PC-3 (cell line): ENCODE measurements around the gene GLOD5. TPM values are rescaled to one million over a fixed set of nuclear protein-coding genes. Genes with fewer than 3 reads are reported as not detected.
A peak's percentile ranks its signal among the peaks of the same experiment; 100 is the strongest.

Experiments used
- ATAC-seq: fragments of 200-7000 bp; cut with Tn5 transposase; 2 replicates; pipeline ENCODE4 v1.9.1; 2020; ENCODE audit warnings: mild to moderate bottlenecking, moderate library complexity
- BruUV-seq: library from RNA; stranded (reverse); fragments of 400-500 nt; replicated peaks from 2 replicates; lab custom pipeline; 2021; lab: Mats Ljungman, UMichigan
- CTCF ChIA-PET: fragments of 300-600 bp; sonication (Branson Sonifier 250); formaldehyde crosslinking; loops from one replicate; lab custom pipeline; 2022; ENCODE audit warnings: antibody characterized with exemption; lab: Charles Lee
- POLR2A ChIA-PET: fragments of 300-600 bp; sonication (Branson Sonifier 250); formaldehyde crosslinking; loops from one replicate; lab custom pipeline; 2022; ENCODE audit warnings: antibody characterized with exemption; ENCODE audit not compliant: unreplicated experiment; lab: Charles Lee
- DNase-seq: peaks from one replicate; pipeline ENCODE4 v3.0.0-alpha.2; 2015
- H2AFZ ChIP-seq: fragments of 300-600 bp; sonication (generic); 2 replicates; pipeline ENCODE4 v1.6.0; 2016; ENCODE audit warnings: antibody characterized with exemption, low read length
- H3F3A ChIP-seq: fragments of 300-600 bp; sonication (generic); one replicate; pipeline ENCODE4 v1.6.0; 2017; ENCODE audit warnings: antibody characterized with exemption, low read length, control low read depth, mild to moderate bottlenecking; ENCODE audit not compliant: unreplicated experiment
- H3K27ac ChIP-seq: fragments of 300-600 bp; sonication (generic); 2 replicates; pipeline ENCODE4 v1.5.1; 2016; ENCODE audit warnings: mild to moderate bottlenecking, low read length
- H3K27me3 ChIP-seq: fragments of 300-600 bp; sonication (generic); 2 replicates; pipeline ENCODE4 v1.6.1; 2016; ENCODE audit warnings: low read length, mixed read lengths
- H3K36me3 ChIP-seq: fragments of 300-600 bp; sonication (generic); 2 replicates; pipeline ENCODE4 v1.6.1; 2016; ENCODE audit warnings: low read depth, mixed run types, low read length, mixed read lengths
- H3K4me1 ChIP-seq: fragments of 300-600 bp; sonication (generic); 2 replicates; pipeline ENCODE4 v1.5.1; 2016; ENCODE audit warnings: low read length; ENCODE audit not compliant: insufficient read depth
- H3K4me2 ChIP-seq: fragments of 300-600 bp; sonication (generic); 2 replicates; pipeline ENCODE4 v1.6.0; 2016; ENCODE audit warnings: low read length
- H3K4me3 ChIP-seq: fragments of 300-600 bp; sonication (generic); 2 replicates; pipeline ENCODE4 v1.5.1; 2016; ENCODE audit warnings: mild to moderate bottlenecking, low read length, mixed read lengths
- H3K79me2 ChIP-seq: fragments of 300-600 bp; sonication (generic); 2 replicates; pipeline ENCODE4 v1.6.1; 2017; ENCODE audit warnings: low read length, mixed read lengths
- H3K9ac ChIP-seq: fragments of 300-600 bp; sonication (generic); 2 replicates; pipeline ENCODE4 v1.6.0; 2016; ENCODE audit warnings: mild to moderate bottlenecking, low read length
- H3K9me2 ChIP-seq: fragments of 300-600 bp; sonication (generic); replicated peaks from 2 replicates; pipeline ENCODE4 v1.6.1; 2016; ENCODE audit warnings: mixed run types, low read length, mixed read lengths
- H3K9me3 ChIP-seq: fragments of 300-600 bp; sonication (generic); 2 replicates; pipeline ENCODE4 v1.6.1; 2016; ENCODE audit warnings: low read length, mixed read lengths
- H4K20me1 ChIP-seq: fragments of 300-600 bp; sonication (generic); 2 replicates; pipeline ENCODE4 v1.6.1; 2016; ENCODE audit warnings: low read length, mixed read lengths
- EZH2 ChIP-seq: fragments of 300-600 bp; sonication (generic); IDR thresholded peaks from one replicate; pipeline ENCODE4 v1.6.1; 2017; ENCODE audit warnings: antibody characterized with exemption, mild to moderate bottlenecking, low read length; ENCODE audit not compliant: unreplicated experiment
- EZH2phosphoT487 ChIP-seq: fragments of 300-600 bp; sonication (generic); IDR thresholded peaks from 2 replicates; pipeline ENCODE4 v1.6.1; 2018; ENCODE audit warnings: mild to moderate bottlenecking, antibody characterized with exemption, low read length, borderline replicate concordance
- intact Hi-C: fragments of 100-400 bp; cut with micrococcal nuclease; formaldehyde crosslinking; loops from 2 replicates; pipeline ENCODE4 v1.9.0; 2023
- total RNA-seq: library from RNA; depleted of rRNA; stranded (reverse); fragments of >200 nt; gene quantifications from 2 replicates; pipeline ENCODE4 v1.2.3, GENCODE V29; 2014
- TF ChIP-seq, protein P1 (sequence below): fragments of 300-600 bp; sonication (generic); conservative IDR thresholded peaks from 2 replicates; pipeline ENCODE4 v1.5.1; 2017; ENCODE audit warnings: antibody characterized with exemption, low read depth, mild to moderate bottlenecking, low read length

GLOD5 gene
- total RNA-seq, 1 experiment from 2014 or later = not detected

DNA sequence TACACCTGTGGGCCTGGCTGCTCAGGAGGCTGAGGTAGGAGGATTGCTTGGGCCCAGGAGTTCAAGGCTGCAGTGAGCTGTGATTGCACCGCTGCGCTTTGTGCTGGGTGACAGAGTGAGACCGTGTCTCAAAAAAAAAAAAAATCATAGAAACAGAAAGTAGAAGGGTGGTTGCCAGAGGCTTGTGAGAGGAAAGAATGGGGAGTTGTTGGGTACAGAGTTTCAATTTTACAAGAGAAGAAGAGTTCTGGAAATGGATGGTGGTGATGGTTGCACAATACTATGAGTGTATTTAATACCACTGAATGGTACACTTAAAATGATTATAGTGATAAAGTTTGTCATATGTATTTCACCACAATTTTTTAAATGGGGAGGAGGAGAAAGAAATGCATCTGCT is 10.2 kb upstream of the GLOD5 start:
- BruUV-seq = no TSS peak
- CTCF ChIA-PET = no interaction called here
- no peak overlapping the region for H2AFZ ChIP-seq

DNA sequence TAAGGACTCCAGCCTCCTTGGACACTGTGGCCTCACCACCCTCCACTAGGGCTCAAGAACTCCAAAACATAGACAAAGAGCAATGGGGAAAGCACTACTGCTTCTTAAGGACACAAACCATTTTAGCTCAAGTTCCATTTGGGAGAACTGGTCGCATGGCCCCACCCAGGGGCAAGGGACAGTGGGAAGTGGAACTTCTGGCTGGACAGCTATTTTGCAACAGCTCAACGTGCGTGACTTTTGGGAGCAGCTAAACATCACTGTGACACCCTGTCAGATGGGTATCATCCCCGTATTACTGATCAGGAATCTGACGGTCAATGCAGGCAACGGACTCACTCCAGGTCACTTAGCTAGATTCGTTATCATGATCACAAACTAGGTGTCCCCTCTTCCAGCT is 9.0 kb upstream of the GLOD5 start:
- no peak overlapping the region for H3K4me3 ChIP-seq
- H3K4me2 ChIP-seq = no peak overlapping the region
- no peaks in the 10 kb centered on the region for H4K20me1 ChIP-seq
- no peak for TF ChIP-seq EZH2phosphoT487
- TF ChIP-seq EZH2 = no peak
- TF ChIP-seq, protein P1, sequence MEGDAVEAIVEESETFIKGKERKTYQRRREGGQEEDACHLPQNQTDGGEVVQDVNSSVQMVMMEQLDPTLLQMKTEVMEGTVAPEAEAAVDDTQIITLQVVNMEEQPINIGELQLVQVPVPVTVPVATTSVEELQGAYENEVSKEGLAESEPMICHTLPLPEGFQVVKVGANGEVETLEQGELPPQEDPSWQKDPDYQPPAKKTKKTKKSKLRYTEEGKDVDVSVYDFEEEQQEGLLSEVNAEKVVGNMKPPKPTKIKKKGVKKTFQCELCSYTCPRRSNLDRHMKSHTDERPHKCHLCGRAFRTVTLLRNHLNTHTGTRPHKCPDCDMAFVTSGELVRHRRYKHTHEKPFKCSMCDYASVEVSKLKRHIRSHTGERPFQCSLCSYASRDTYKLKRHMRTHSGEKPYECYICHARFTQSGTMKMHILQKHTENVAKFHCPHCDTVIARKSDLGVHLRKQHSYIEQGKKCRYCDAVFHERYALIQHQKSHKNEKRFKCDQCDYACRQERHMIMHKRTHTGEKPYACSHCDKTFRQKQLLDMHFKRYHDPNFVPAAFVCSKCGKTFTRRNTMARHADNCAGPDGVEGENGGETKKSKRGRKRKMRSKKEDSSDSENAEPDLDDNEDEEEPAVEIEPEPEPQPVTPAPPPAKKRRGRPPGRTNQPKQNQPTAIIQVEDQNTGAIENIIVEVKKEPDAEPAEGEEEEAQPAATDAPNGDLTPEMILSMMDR = no peak
- ChIA-PET POLR2A (no interaction called here), CTCF (no interaction called here)
- DNase-seq (peak; percentile 8), ATAC-seq (no peak)
- no peaks in the 10 kb centered on the region for H3K36me3 ChIP-seq
- H3F3A ChIP-seq = no peaks in the 10 kb centered on the region
- no peaks in the 10 kb centered on the region for H3K9me2 ChIP-seq
- no peak overlapping the region for H3K9ac ChIP-seq
- no TSS peak for BruUV-seq
- no peak overlapping the region for H3K27ac ChIP-seq
- no peaks in the 10 kb centered on the region for H3K9me3 ChIP-seq
- H3K27me3 ChIP-seq = no peaks in the 10 kb centered on the region
- H3K4me1 ChIP-seq = no peaks in the 10 kb centered on the region
- H2AFZ ChIP-seq = no peak overlapping the region
- intact Hi-C loops = no loop called here
- no peaks in the 10 kb centered on the region for H3K79me2 ChIP-seq

More for the DNA sequence above, 10.2 kb upstream of the GLOD5 start:
- no peaks in the 10 kb centered on the region for H3K9me3 ChIP-seq
- no peaks in the 10 kb centered on the region for H3F3A ChIP-seq
- POLR2A ChIA-PET = no interaction called here
- H3K36me3 ChIP-seq = no peaks in the 10 kb centered on the region
- no peaks in the 10 kb centered on the region for H4K20me1 ChIP-seq
- no peaks in the 10 kb centered on the region for H3K79me2 ChIP-seq
- DNase-seq = no peak
- H3K9me2 ChIP-seq = no peaks in the 10 kb centered on the region
- no peak overlapping the region for H3K4me2 ChIP-seq
- no peak overlapping the region for H3K27ac ChIP-seq
- no peaks in the 10 kb centered on the region for H3K27me3 ChIP-seq
- H3K4me1 ChIP-seq = no peaks in the 10 kb centered on the region
- TF ChIP-seq EZH2 (no peak), EZH2phosphoT487 (no peak)
- TF ChIP-seq, protein P1 = no peak
- no peak overlapping the region for H3K4me3 ChIP-seq
- intact Hi-C loops = no loop called here
- no peak overlapping the region for H3K9ac ChIP-seq
- no peak for ATAC-seq

DNA sequence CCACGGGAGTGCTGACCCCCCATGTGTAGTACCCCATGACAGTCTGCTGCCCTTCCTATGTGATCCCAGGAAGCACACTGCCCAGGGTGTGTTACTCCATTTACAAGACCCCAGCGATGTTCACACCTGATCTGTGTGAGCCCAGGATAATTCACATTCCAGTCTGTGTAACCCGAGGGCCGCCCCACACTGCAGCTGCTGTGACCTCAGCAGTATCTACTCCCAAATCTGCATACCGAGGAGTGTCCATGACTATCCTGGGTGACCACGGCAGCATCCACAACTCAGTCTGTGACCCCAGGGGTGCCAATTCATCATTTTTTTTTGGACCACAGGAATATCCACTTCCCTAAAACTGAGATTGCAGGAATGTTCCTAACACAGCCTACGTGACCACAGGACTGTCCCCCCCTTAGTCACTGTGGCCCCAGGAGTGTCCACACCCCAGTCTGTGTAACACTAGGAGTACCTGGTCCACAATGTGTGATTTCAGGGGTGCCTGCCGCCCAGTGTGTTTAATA is 7.8 kb upstream of the GLOD5 start:
- ATAC-seq = no peak
- no peak for DNase-seq
- no peak overlapping the region for H3K27ac ChIP-seq
- H2AFZ ChIP-seq = no peak overlapping the region
- H3F3A ChIP-seq = no peaks in the 10 kb centered on the region
- BruUV-seq = no TSS peak
- no peaks in the 10 kb centered on the region for H3K36me3 ChIP-seq
- no peak overlapping the region for H3K9ac ChIP-seq
- H3K4me1 ChIP-seq = no peaks in the 10 kb centered on the region
- TF ChIP-seq, protein P1 = no peak
- TF ChIP-seq EZH2 (no peak), EZH2phosphoT487 (no peak)
- CTCF ChIA-PET = no interaction called here
- H3K4me3 ChIP-seq = no peak overlapping the region
- H3K9me3 ChIP-seq = no peaks in the 10 kb centered on the region
- no peaks in the 10 kb centered on the region for H3K27me3 ChIP-seq
- H4K20me1 ChIP-seq = no peaks in the 10 kb centered on the region
- POLR2A ChIA-PET = no interaction called here
- intact Hi-C loops = no loop called here
- H3K9me2 ChIP-seq = no peaks in the 10 kb centered on the region
- no peak overlapping the region for H3K4me2 ChIP-seq
- no peaks in the 10 kb centered on the region for H3K79me2 ChIP-seq
